HL-60/S4 treated with retinoic acid at 250 ng/mL for 4 days and 3 days (cell line): ENCODE data around the gene TRPV3.
"Not testable (repeated sequence)": the region's sequence is repeated elsewhere in the genome, so short reads cannot be mapped to it uniquely, and the experiment has no call there.

Experiments
- in situ Hi-C: fragments of 300-500 bp; cut with MboI; formaldehyde crosslinking; loops from 2 replicates; pipeline ENCODE4 v1.7.0; 2022; ENCODE audit warnings: low sequenced_read_pairs

Gene TRPV3

GRCh38 chr17:3557768-3558583 lies at the start of gene TRPV3:
TRPV3 (minus strand) TSS chr17:3557812; CDS start chr17:3554850, 2,962 bp downstream.
- in situ Hi-C loops, result no loop called here

- in situ Hi-C loops, result no loop called here
These were observed 46.3 kb upstream of the TRPV3 start for GRCh38 chr17:3603870-3604259.

GRCh38 chr17:3603119-3603869 lies 45.7 kb upstream of the TRPV3 start:
- in situ Hi-C loops, result no loop called here

- in situ Hi-C loops, result no loop called here
These were observed 44.9 kb upstream of the TRPV3 start for GRCh38 chr17:3602499-3602898.

- in situ Hi-C loops, result no loop called here
These were observed 43.1 kb upstream of the TRPV3 start for GRCh38 chr17:3600529-3601205.

- in situ Hi-C loops, result no loop called here
These were observed 40.5 kb upstream of the TRPV3 start for GRCh38 chr17:3598078-3598477.

- in situ Hi-C loops, result no loop called here
These were observed 39.3 kb upstream of the TRPV3 start for GRCh38 chr17:3596804-3597464.

- in situ Hi-C loops, result no loop called here
These were observed 37.4 kb upstream of the TRPV3 start for GRCh38 chr17:3594976-3595375.

- in situ Hi-C loops, result no loop called here
These were observed 36.6 kb upstream of the TRPV3 start for GRCh38 chr17:3594051-3594800.

- in situ Hi-C loops, result no loop called here
These were observed 35.8 kb upstream of the TRPV3 start for GRCh38 chr17:3593384-3593783.

GRCh38 chr17:3592216-3592860 lies 34.7 kb upstream of the TRPV3 start:
- in situ Hi-C loops, result no loop called here

- in situ Hi-C loops, result no loop called here
These were observed 33.2 kb upstream of the TRPV3 start for GRCh38 chr17:3590768-3591167.

GRCh38 chr17:3590231-3590630 lies 32.6 kb upstream of the TRPV3 start:
- in situ Hi-C loops, result no loop called here

GRCh38 chr17:3589784-3590183 lies 32.2 kb upstream of the TRPV3 start:
- in situ Hi-C loops, result no loop called here

- in situ Hi-C loops, result no loop called here
These were observed 28.2 kb upstream of the TRPV3 start for GRCh38 chr17:3585826-3586225.

GRCh38 chr17:3583456-3583855 lies 25.8 kb upstream of the TRPV3 start:
- in situ Hi-C loops, result no loop called here

GRCh38 chr17:3582915-3583314 lies 25.3 kb upstream of the TRPV3 start:
- in situ Hi-C loops, result no loop called here

- in situ Hi-C loops, result not testable (repeated sequence)
These were observed 21.1 kb upstream of the TRPV3 start for GRCh38 chr17:3578667-3579066.

GRCh38 chr17:3576970-3577369 lies 19.4 kb upstream of the TRPV3 start:
- in situ Hi-C loops, result no loop called here

GRCh38 chr17:3575511-3575910 lies 17.9 kb upstream of the TRPV3 start:
- in situ Hi-C loops, result no loop called here
